ENCODE data around the gene ARMC12.
A peak's percentile ranks its signal among the peaks of the same experiment; 100 is the strongest.

Gene ARMC12

GRCh38 chr6:35724471-35724870, 12.4 kb upstream of the ARMC12 start:
- H3K4me3 ChIP-seq (ENCODE audit: control insufficient read depth, low read depth, low read length), result no peak overlapping the region
- no peak for DNase-seq (ENCODE audit: low read depth)
- TF ChIP-seq, protein P1, sequence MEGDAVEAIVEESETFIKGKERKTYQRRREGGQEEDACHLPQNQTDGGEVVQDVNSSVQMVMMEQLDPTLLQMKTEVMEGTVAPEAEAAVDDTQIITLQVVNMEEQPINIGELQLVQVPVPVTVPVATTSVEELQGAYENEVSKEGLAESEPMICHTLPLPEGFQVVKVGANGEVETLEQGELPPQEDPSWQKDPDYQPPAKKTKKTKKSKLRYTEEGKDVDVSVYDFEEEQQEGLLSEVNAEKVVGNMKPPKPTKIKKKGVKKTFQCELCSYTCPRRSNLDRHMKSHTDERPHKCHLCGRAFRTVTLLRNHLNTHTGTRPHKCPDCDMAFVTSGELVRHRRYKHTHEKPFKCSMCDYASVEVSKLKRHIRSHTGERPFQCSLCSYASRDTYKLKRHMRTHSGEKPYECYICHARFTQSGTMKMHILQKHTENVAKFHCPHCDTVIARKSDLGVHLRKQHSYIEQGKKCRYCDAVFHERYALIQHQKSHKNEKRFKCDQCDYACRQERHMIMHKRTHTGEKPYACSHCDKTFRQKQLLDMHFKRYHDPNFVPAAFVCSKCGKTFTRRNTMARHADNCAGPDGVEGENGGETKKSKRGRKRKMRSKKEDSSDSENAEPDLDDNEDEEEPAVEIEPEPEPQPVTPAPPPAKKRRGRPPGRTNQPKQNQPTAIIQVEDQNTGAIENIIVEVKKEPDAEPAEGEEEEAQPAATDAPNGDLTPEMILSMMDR (IDR thresholded peaks at IDR 0.05; ENCODE audit: control insufficient read depth, insufficient read depth, low read depth, low read length, missing control alignments), result no peak

- H3K4me3 ChIP-seq (ENCODE audit: control insufficient read depth, low read depth, low read length), result no peak overlapping the region
- DNase-seq (ENCODE audit: low read depth), result no peak
- TF ChIP-seq, protein P1 (IDR thresholded peaks at IDR 0.05; ENCODE audit: control insufficient read depth, insufficient read depth, low read depth, low read length, missing control alignments), result no peak
Observed at GRCh38 chr6:35725081-35725708, 11.6 kb upstream of the ARMC12 start.

DNA sequence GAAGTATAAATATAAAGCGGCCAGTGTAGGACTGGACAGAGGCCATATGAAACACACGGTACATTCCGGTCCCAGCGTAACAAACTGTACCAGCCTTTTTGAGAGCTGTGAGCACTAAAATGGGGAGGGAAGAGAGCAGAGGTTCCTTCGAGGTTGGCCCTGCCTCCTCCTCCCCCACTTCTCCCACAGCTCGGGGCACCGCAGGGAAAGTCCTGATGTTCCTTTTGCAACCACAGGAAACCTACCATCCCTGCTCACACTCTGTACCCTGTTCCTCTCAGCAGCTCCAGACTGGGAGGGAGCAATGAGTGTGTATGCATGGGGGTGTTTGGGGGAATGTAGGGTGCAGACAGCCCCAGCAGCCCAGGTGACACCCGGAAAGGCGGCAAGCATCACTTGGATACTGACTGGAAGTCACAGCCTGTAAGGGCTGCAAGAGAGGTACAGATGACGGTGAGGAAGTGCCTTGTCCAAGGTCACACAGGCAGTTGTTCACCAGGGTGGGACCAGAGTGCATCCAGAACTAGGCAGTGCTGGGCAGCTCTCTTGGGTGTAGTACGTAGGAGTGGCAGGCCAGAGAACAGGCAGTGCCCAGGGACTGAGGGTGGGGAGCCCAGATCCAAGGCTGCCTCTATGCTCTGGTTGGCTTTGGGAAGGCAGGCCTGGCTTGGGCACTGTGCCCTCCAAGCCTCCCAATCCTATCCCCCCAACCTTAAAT, 11.0 kb upstream of the ARMC12 start:
- no peak for DNase-seq (ENCODE audit: low read depth)
- TF ChIP-seq, protein P1 (IDR thresholded peaks at IDR 0.05; ENCODE audit: control insufficient read depth, insufficient read depth, low read depth, low read length, missing control alignments), result no peak
- H3K4me3 ChIP-seq (ENCODE audit: control insufficient read depth, low read depth, low read length), result no peak overlapping the region

GRCh38 chr6:35727231-35727934, 9.4 kb upstream of the ARMC12 start:
- no peak for DNase-seq (ENCODE audit: low read depth)
- peak overlapping the region; percentile 56 for H3K4me3 ChIP-seq (ENCODE audit: control insufficient read depth, low read depth, low read length)
- TF ChIP-seq, protein P1 (IDR thresholded peaks at IDR 0.05; ENCODE audit: control insufficient read depth, insufficient read depth, low read depth, low read length, missing control alignments), result no peak

- peak; percentile 56 for DNase-seq (ENCODE audit: low read depth)
- TF ChIP-seq, protein P1 (IDR thresholded peaks at IDR 0.05; ENCODE audit: control insufficient read depth, insufficient read depth, low read depth, low read length, missing control alignments), result no peak
- H3K4me3 ChIP-seq (ENCODE audit: control insufficient read depth, low read depth, low read length), result peak overlapping the region; percentile 56
Observed at GRCh38 chr6:35727935-35728682, 8.7 kb upstream of the ARMC12 start.

Measured in AG09309 (cell line).